Activated CD8-positive, alpha-beta memory T cell treated with anti-CD3 and anti-CD28 coated beads for 36 hours (primary cell): ENCODE data around the gene GAMT. TPM values are rescaled to one million over a fixed set of nuclear protein-coding genes. Genes with fewer than 3 reads are reported as not detected.
"Not testable (repeated sequence)": the region's sequence is repeated elsewhere in the genome, so short reads cannot be mapped to it uniquely, and the experiment has no call there.

Source experiments
- CTCF ChIA-PET: fragments of 350-600 bp; sonication (Branson Sonifier 250); formaldehyde crosslinking; loops from one replicate; lab custom pipeline; 2021; ENCODE audit warnings: antibody characterized with exemption; lab: Charles Lee
- POLR2A ChIA-PET: fragments of 350-600 bp; sonication (Branson Sonifier 250); formaldehyde crosslinking; loops from one replicate; lab custom pipeline; 2021; ENCODE audit warnings: antibody characterized with exemption; lab: Charles Lee
- total RNA-seq, 2 experiments: library from RNA; stranded (reverse); gene quantifications; one replicate each; pipeline ENCODE4 v1.2.3, GENCODE V29; 2021

Gene GAMT
- total RNA-seq, 2 experiments from 2014 or later = 29.3 to 30.8 TPM

GRCh38 chr19:1422943-1423342 lies 21.6 kb upstream of the GAMT start:
- ChIA-PET POLR2A (no interaction called here), CTCF (no interaction called here)

- ChIA-PET CTCF (no interaction called here), POLR2A (no interaction called here)
Observed at GRCh38 chr19:1422360-1422759, 21.0 kb upstream of the GAMT start.

- ChIA-PET CTCF (no interaction called here), POLR2A (no interaction called here)
Observed at GRCh38 chr19:1421958-1422305, 20.6 kb upstream of the GAMT start.

- POLR2A ChIA-PET = interaction anchor here (0.5 to 0.8 kb wide), 2 partner anchors 11 to 66 kb away, joined by 3 to 12 read pairs; no protein-coding TSS in a partner anchor
- CTCF ChIA-PET = no interaction called here
Observed at GRCh38 chr19:1421218-1421957, 20.0 kb upstream of the GAMT start.

DNA sequence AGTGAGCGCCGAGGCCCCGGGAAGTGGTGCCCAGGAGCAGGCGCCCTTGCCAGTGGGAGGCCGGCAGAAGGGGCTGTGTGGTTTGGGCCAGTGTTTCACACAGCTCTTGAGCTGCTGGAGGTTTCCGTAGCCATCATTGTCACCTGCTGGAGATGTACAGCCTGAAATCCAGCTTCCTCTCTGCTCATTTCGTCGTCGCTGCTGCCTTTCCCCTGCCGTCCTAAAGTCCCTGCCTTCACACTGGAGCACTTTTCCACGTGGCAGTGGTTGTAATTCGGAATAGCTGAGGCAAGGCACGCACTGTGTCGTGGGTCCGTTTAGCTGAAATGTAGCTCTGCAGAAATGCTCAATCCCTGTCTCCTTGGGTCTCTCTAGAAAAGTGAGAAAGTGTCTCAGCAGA lies 19.2 kb upstream of the GAMT start:
- ChIA-PET POLR2A (interaction anchor here (0.5 to 0.8 kb wide), 2 partner anchors 10 to 65 kb away, joined by 3 to 12 read pairs; no protein-coding TSS in a partner anchor), CTCF (interaction anchor here (0.9 kb wide), 1 partner anchor 16 kb away, joined by 4 read pairs; no protein-coding TSS in a partner anchor)

- POLR2A ChIA-PET = not testable (repeated sequence)
- CTCF ChIA-PET = interaction anchor here (0.9 kb wide), 1 partner anchor 17 kb away, joined by 4 read pairs; no protein-coding TSS in a partner anchor
Observed at GRCh38 chr19:1420085-1420484, 18.7 kb upstream of the GAMT start.

GRCh38 chr19:1418951-1419738 lies 17.8 kb upstream of the GAMT start:
- CTCF ChIA-PET = interaction anchor here (0.8 kb wide), 1 partner anchor 26 kb away, joined by 3 read pairs; no protein-coding TSS in a partner anchor

DNA sequence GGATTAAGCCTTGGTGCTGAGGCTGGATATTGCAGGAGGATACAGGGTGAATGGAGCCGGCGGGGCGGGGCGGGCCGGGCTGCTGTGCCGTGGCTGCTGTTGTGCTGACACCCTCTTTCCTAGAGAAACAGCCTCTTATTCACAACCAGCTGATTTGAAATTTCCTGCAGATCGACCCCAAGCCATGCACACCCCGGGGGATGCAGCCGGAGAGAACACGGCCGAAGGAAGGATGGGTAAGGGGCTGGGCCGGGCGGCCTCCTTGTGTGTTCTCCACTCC lies 17.1 kb upstream of the GAMT start:
- ChIA-PET CTCF (interaction anchor here (0.8 kb wide), 1 partner anchor 27 kb away, joined by 3 read pairs; no protein-coding TSS in a partner anchor), POLR2A (no interaction called here)

More at GRCh38 chr19:1418951-1419738, 17.8 kb upstream of the GAMT start:
- POLR2A ChIA-PET = no interaction called here

DNA sequence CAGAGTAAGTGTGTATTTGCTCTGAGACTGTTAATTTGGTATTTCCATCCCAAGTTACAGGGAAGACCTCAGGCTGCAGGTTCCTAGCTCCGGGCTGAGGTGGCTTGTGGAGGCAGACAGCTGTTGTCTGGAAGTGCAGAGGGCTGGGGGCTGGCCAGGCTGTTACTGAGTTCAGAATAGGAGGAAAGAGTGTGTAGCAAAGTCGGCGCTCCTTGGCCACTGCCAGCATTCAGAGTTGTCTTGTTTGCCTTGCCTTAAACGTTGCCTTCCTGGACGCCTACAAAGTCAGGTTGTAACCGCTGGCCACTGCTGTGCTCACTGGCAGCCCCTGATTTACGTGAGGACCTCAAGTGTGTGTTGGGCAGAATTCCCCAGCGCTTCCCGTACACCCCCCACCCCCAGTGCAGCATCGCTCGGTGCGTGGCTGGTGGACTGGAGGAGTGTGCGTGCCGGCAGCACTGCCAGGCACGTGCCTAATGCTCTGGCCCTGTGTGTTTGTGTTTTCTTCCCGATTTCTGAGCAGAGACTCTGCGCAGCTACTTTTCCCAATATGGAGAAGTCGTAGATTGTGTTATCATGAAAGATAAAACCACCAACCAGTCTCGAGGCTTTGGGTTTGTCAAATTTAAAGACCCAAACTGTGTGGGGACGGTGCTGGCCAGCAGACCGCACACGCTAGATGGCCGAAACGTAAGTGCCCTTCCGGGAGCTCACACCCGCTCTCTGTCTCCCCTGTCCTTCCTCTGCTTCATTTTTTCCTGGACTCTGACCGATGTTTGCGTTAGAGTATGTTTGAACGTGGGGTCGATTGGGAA lies 16.5 kb upstream of the GAMT start:
- CTCF ChIA-PET = no interaction called here
- POLR2A ChIA-PET = no interaction called here

DNA sequence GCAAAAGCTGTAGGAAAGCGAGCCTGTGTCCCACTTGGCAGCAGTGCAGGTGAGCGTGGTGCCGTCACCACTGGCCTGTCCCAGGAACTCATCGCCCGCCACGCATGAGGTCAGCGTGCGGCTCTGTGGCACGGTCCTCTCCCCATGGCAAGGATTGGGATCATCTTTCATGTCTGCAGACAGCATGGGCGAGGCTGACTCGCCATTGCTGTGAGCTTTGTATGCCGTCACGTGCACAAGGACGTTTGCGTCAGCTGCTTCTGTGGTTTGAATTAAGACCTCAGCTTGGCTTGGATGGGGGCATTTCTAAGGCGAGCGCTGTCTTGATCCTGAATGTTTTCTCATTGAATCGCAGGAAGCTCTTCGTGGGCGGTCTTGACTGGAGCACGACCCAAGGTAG lies 15.8 kb upstream of the GAMT start:
- CTCF ChIA-PET = interaction anchor here (0.6 kb wide), 2 partner anchors 90 to 171 kb away, joined by 3 read pairs; no protein-coding TSS in a partner anchor

GRCh38 chr19:1416014-1416841 lies 14.9 kb upstream of the GAMT start:
- ChIA-PET POLR2A (no interaction called here), CTCF (interaction anchor here (0.6 kb wide), 1 partner anchor 89 kb away, joined by 3 read pairs; no protein-coding TSS in a partner anchor)

More for the DNA sequence above, 15.8 kb upstream of the GAMT start:
- POLR2A ChIA-PET = no interaction called here

DNA sequence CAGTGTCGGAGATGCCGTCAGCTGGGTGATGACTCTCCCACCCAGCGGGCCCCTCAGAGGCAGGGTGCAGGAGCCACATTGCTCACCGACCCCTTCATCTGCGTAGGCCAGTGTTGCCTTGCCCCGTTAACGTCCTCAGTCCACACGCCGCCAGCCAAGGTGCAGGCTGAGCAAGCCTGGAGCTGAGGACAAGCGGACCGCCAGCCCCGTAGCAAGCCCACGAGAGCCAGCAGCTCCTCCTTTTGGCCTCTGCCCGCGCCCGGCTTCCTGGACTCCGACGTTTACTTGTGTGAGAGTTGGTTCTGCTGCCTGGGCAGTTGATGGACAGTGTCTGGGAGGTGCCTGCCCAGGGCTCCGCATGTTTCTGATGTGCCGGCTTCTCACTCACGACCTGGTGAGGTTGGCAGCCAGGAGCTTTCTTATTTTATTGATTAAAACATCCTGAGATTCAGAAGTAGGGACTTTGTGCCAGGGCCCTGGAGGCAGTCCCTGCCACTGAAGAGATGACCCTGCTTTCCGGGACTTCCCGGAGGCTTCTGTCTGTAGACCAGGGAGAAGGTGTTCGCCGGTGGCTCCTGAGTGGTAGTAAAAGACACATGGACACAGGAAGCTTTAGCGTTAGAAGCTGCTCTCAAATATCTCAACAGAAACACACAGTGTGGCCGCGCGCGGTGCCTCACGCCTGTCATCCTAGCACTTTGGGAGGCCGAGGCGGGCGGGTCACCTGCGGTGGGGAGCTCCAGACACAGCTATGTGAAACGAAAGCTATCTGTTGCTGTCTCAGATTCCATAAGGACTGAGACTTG lies 11.9 kb upstream of the GAMT start:
- CTCF ChIA-PET = interaction anchor here (0.7 to 1.3 kb wide), 5 partner anchors 10 to 32 kb away, joined by 3 to 4 read pairs (median 3); no protein-coding TSS in a partner anchor
- POLR2A ChIA-PET = no interaction called here

- CTCF ChIA-PET = interaction anchor here (1.0 to 1.1 kb wide), 3 partner anchors 9 to 32 kb away, joined by 3 to 4 read pairs (median 3); no protein-coding TSS in a partner anchor
- POLR2A ChIA-PET = no interaction called here
Observed at GRCh38 chr19:1412323-1412923, 11.1 kb upstream of the GAMT start.

DNA sequence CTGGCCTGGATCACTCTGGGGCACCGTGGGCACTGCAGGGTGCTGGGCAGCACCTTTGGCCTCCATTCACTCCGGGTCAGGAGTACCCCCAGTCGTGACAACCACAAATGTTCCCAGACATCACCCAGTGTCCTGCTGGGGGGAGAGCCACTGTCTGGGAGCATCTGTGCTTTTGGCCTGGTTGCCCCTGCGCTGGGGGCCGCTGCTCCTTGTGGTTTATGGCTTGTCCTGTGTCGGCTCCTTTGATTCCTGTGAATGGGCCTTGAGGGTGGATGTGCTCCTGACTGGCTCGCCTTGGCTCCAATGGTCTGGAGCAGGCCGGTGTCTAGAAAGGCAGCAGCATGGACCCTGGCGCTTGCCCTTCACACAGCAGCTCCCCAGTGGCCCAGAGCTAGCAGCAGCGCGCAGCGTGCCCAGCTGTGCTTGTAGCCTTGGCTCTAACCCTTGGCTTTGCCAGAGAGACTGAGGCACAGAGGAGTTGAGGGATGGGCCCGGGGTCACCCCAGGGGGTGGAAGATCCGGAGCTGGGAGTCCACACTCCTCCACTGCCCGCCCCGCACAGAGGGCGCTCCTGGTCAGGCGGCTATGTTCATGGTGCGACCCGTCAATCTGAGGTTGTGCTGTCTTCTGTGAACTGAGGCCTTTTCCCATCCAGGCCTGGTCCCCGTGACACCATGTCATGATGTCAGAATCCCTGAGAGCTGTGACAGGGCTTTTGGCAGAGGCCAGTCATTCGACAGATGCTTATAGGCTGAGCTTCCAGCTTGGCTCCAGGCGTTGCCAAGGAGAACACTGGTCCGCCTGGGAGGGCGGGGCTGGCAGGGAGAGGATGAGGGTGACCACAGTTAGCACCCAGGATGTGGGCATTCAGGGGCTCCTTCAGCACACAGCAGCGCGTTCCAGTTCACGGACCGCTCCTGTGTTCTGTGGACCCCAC lies 10.2 kb upstream of the GAMT start:
- ChIA-PET POLR2A (interaction anchor here (0.6 to 1.0 kb wide), 2 partner anchors 9 to 19 kb away, joined by 3 to 4 read pairs; no protein-coding TSS in a partner anchor), CTCF (no interaction called here)

GRCh38 chr19:1410789-1411188 lies 9.4 kb upstream of the GAMT start:
- ChIA-PET CTCF (interaction anchor here (1.3 kb wide), 1 partner anchor 34 kb away, joined by 3 read pairs; no protein-coding TSS in a partner anchor), POLR2A (interaction anchor here (0.6 to 1.0 kb wide), 3 partner anchors 10 to 27 kb away, joined by 3 to 4 read pairs (median 3); no protein-coding TSS in a partner anchor)
